Activated CD8-positive, alpha-beta memory T cell treated with anti-CD3 and anti-CD28 coated beads, Interleukin-2, amount 10 ng/mL, durations not matched to agents 7 days and 5 days (primary cell): ENCODE data around the gene UGT1A3. TPM values are rescaled to one million over a fixed set of nuclear protein-coding genes. Genes with fewer than 3 reads are reported as not detected.
A peak's percentile ranks its signal among the peaks of the same experiment; 100 is the strongest.
"Not testable (repeated sequence)": the region's sequence is repeated elsewhere in the genome, so short reads cannot be mapped to it uniquely, and the experiment has no call there.

Experiments
- ATAC-seq: fragments of 150-1000 bp; cut with Tn5 transposase; one replicate; pipeline ENCODE4 v1.10.0; 2021; ENCODE audit warnings: moderate library complexity
- CTCF ChIA-PET: fragments of 350-600 bp; sonication (Branson Sonifier 250); formaldehyde crosslinking; loops from one replicate; lab custom pipeline; 2021; ENCODE audit warnings: antibody characterized with exemption; lab: Charles Lee
- DNase-seq: peaks from one replicate; pipeline ENCODE4 v3.0.0-alpha.2; 2020
- H3K27ac Mint-ChIP-seq: one replicate; pipeline ENCODE4 v1.8.0; 2021; ENCODE audit warnings: mild to moderate bottlenecking, mixed read lengths
- H3K27me3 Mint-ChIP-seq: one replicate; pipeline ENCODE4 v1.8.0; 2021; ENCODE audit warnings: mixed read lengths
- H3K36me3 Mint-ChIP-seq: one replicate; pipeline ENCODE4 v1.8.0; 2021; ENCODE audit warnings: mild to moderate bottlenecking, mixed read lengths
- H3K4me1 Mint-ChIP-seq: one replicate; pipeline ENCODE4 v1.8.0; 2021; ENCODE audit warnings: mixed read lengths
- H3K4me3 Mint-ChIP-seq: one replicate; pipeline ENCODE4 v1.8.0; 2021; ENCODE audit warnings: mild to moderate bottlenecking, moderate library complexity, mixed read lengths
- H3K9me3 Mint-ChIP-seq: one replicate; pipeline ENCODE4 v1.8.0; 2022; ENCODE audit warnings: low read depth, mixed read lengths
- total RNA-seq, 2 experiments: library from RNA; stranded (reverse); gene quantifications; one replicate each; pipeline ENCODE4 v1.2.3, GENCODE V29; 2021

The UGT1A3 gene
- total RNA-seq, 2 experiments from 2014 or later: not detected

DNA sequence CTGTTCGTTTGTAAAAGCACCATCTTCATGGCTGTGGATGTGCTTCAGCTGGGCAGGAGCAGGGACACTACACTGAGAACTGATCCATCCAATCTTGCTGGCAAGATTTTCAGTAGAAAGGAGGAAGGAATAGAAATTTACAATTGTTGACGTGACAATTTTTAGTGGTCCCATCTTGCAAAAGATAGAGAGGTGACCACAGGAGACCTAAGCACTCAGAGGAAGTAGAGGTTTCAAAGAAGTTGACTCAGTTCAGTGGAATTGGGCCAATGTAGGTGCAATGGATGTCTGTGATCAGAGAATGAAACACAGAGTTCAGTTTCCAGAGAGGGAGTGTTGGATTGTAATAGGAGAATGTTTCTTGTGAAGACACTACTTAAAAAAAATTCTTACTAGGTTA, 14.7 kb upstream of the UGT1A3 start:
- peaks cover 13% of the 10 kb centered on the region for H3K4me1 Mint-ChIP-seq
- H3K36me3 Mint-ChIP-seq: no peaks in the 10 kb centered on the region
- peaks cover 45% of the 10 kb centered on the region for H3K27me3 Mint-ChIP-seq
- CTCF ChIA-PET: no interaction called here
- H3K4me3 Mint-ChIP-seq: no peak overlapping the region
- no peak for DNase-seq
- ATAC-seq: peak; percentile 55
- no peaks in the 10 kb centered on the region for H3K9me3 Mint-ChIP-seq
- no peak overlapping the region for H3K27ac Mint-ChIP-seq

DNA sequence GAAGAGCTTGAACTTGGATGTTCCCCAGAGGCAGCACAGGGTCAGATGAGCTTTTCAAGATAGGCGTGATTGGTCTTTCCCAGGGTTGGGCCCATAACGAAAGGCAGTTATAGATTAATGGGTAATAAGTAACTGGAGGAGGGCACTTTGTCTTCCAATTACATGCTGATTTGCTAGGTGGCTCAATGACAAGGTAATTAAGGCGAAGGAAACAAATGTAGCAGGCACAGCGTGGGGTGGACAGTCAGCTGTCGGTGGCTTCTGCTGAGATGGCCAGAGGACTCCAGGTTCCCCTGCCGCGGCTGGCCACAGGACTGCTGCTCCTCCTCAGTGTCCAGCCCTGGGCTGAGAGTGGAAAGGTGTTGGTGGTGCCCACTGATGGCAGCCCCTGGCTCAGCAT, 10.3 kb upstream of the UGT1A3 start, which contains the start of gene UGT1A4:
TSS of gene UGT1A4 (plus strand) at position 185 of the 400 bp plus-strand sequence. CDS start at position 270, 85 bp downstream.
- peaks cover 11% of the 10 kb centered on the region for H3K4me1 Mint-ChIP-seq
- no peaks in the 10 kb centered on the region for H3K9me3 Mint-ChIP-seq
- H3K27ac Mint-ChIP-seq: no peak within 1 kb of the TSS
- CTCF ChIA-PET: no interaction called here
- ATAC-seq (no peak), DNase-seq (no peak)
- H3K27me3 Mint-ChIP-seq: peaks cover 37% of the 10 kb centered on the region
- H3K36me3 Mint-ChIP-seq: no peaks in the 10 kb centered on the region
- H3K4me3 Mint-ChIP-seq: no peak within 1 kb of the TSS

DNA sequence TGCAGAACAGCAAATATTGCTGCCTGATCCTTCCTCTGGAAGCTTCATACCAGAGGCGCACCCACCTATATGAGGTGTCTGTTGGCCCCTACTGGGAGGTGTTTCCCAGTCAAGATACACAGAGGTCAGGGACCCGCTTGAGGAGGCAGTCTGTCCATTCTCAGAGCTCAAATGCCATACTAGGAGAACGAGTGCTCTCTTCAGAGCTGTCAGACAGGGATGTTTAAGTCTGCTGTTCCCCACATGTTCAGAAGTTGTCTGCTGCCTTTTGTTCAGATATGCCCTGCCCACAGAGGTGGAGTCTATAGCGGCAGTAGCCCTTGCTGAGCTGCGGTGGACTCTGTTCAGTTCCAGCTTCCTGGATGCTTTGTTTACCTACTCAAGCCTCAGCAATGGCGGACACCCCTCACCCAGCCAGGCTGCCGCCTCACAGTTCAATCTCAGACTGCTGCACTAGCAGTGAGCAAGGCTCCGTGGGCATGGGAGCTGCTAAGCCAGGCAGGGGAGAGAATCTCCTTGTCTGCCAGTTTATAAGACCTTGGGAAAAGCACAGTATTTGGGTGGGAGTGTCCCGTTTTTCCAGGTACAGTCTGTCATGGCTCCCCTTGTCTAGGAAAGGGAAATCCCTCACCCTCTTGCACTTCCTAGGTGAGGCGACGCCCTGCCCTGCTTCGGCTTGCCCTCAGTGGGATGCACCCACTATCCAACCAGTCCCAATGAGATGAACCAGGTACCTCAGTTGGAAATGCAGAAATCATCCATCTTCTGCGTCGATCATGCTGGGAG, 8.2 kb downstream of the UGT1A3 start:
- H3K4me3 Mint-ChIP-seq, DNase-seq, H3K9me3 Mint-ChIP-seq, H3K4me1 Mint-ChIP-seq, H3K27ac Mint-ChIP-seq, ATAC-seq, H3K36me3 Mint-ChIP-seq, CTCF ChIA-PET: not testable (repeated sequence)
- peaks cover 46% of the 10 kb centered on the region for H3K27me3 Mint-ChIP-seq

DNA sequence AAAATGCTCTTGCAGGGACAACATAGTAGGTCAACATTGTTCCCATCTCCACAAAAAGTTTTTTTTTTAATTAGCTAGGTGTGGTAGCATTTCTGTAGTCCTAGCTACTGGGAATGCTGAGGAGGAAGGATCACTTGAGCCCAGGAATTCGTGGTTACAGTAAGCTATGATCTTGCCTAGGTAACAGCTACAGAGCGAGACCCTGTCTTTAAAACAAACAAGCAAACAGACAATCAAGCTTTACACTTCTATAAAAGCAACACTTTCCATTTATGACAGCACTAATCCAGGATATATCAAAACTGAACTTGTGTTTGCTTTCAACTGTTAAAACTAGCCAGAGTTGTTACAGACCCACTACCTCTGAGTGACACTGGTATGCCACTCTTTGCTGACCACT, 12.0 kb downstream of the UGT1A3 start:
- Mint-ChIP-seq H3K27ac (no peak overlapping the region), H3K4me3 (no peak overlapping the region), H3K9me3 (no peaks in the 10 kb centered on the region), H3K36me3 (no peaks in the 10 kb centered on the region), H3K27me3 (peaks cover 31% of the 10 kb centered on the region), H3K4me1 (no peaks in the 10 kb centered on the region)
- no peak for ATAC-seq
- DNase-seq: no peak
- CTCF ChIA-PET: no interaction called here

DNA sequence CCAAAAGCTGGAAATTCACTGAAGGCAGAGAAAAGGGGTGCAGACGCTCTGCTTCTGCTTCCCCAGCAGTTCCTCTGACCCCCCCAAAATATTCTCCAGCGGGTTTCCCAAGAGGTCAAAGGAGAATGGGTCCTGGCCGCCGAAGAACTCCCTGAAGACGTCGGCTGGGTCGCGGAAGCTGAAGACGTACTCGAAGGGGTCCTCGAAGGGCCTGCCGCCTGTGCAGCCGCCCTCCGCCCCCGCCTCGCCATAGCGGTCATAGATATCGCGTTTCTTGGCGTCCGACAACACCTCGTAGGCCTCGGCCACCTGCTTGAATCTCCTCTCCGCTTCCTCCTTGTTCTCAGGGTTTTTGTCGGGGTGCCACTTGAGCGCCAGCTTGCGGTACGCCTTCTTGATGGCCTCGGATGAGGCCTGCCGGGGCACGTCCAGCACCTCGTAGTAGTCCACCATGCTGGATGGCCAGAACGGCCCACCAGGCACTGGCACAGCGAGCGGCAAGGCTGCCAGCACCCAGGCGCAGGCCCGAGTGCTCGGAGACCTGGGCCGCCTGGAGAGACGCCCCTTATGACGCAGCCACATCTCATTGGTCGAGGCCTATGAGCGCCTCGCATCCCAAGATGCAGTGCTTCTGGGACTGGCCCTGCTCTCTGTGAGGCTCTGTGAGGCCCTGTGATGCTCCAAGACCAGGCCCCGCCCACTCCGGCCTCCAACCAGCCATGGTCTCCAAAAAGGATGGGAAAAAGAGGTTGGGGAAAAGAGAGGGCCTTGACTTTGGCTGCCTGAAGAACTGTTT, 14.8 kb downstream of the UGT1A3 start:
- H3K27ac Mint-ChIP-seq: no peak overlapping the region
- CTCF ChIA-PET: no interaction called here
- no peak overlapping the region for H3K4me3 Mint-ChIP-seq
- no peaks in the 10 kb centered on the region for H3K4me1 Mint-ChIP-seq
- no peak for DNase-seq
- H3K27me3 Mint-ChIP-seq: peaks cover 27% of the 10 kb centered on the region
- no peaks in the 10 kb centered on the region for H3K9me3 Mint-ChIP-seq
- ATAC-seq: no peak
- H3K36me3 Mint-ChIP-seq: no peaks in the 10 kb centered on the region

DNA sequence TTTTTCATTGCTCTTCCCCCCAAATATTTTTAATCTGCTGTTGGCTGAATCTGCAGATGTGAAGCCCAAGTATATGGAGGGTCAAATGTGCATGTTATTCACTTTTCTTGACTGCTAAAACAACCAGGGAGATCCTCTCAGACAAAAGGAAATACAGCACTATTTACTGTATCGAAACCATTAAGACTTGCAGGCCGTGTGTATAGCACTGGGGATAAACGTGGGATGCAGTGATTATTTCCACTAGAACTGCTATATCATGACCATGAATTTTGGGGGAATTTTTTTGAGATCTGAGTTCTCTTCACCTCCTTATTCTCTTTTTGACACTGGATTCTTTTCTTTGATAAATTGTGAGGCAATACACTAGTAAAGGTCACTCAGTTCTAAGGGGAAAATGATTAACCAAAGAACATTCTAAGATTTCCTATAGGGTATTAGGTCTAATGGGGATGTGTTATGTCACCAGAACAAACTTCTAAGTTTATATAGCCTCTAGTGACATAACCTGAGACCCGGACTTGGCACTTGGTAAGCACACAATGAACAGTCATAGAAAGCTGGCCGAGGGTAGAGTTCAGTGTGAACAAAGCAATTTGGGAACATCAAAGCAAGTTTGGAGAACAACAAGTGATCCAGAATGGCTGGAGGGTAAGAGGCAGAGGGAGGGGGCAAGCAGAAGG, 16.4 kb downstream of the UGT1A3 start:
- H3K27ac Mint-ChIP-seq: no peak overlapping the region
- H3K27me3 Mint-ChIP-seq: peaks cover 22% of the 10 kb centered on the region
- ATAC-seq (no peak), DNase-seq (no peak)
- CTCF ChIA-PET: no interaction called here
- H3K4me1 Mint-ChIP-seq: no peaks in the 10 kb centered on the region
- no peaks in the 10 kb centered on the region for H3K36me3 Mint-ChIP-seq
- peaks cover 4% of the 10 kb centered on the region for H3K9me3 Mint-ChIP-seq
- no peak overlapping the region for H3K4me3 Mint-ChIP-seq

DNA sequence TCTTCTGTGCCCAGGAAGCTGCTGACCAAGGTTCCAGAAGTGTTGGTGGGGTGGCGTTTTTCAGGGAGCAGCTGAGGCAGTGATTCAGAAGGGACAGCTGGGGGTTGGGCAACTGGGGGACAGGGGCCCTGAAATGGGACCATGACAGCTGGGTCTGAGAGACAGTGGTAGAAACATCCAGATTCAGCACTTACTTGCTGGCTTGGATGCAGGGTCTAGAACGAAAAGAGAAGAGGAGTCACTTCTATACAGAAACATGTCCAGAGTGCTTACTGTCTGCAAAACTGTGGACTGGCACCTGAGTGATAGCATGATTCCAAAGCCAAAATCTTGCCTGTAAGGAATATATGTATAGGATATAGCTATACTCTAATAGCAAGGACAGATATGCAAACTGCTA, 17.0 kb downstream of the UGT1A3 start:
- CTCF ChIA-PET: not testable (repeated sequence)
- peaks cover 18% of the 10 kb centered on the region for H3K27me3 Mint-ChIP-seq

DNA sequence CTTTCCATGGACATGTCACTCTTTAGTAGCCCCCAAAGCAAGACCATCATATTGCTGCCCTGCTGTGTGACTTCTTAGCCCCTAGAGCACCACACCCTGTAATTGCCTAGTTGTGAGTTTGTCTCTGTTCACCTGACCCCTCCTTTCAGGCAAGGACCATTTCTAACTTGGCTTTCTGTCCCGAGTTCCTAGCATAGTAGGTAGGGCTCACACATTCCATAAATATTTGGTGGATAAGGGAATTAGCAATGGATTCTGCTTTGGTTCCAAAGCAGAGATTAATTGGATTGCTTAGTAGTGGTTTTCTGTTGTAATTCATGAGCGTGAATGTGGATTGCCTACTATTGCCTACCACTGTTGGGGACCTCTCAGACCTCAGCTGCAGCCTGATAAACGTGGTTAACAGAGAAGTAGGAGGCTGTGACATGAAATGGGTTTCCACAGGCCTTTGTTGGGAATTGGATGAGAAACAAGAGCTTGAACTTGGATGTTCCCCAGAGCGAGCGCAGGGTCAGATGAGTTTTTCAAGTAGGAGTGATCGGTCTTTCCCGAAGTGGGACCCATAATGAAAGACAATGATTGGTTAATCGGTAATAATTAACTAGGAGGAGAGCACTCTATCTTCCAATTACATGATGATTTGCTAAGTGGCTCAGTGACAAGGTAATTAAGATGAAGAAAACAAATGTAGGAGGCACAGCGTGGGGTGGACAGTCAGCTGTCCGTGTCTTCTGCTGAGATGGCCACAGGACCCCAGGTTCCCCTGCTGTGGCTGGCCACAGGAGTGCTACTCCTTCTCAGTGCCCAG, 17.8 kb downstream of the UGT1A3 start:
- Mint-ChIP-seq H3K27ac (no peak overlapping the region), H3K27me3 (peaks cover 15% of the 10 kb centered on the region), H3K36me3 (no peaks in the 10 kb centered on the region), H3K9me3 (peaks cover 7% of the 10 kb centered on the region), H3K4me1 (no peaks in the 10 kb centered on the region), H3K4me3 (no peak overlapping the region)
- no peak for ATAC-seq
- CTCF ChIA-PET: no interaction called here
- no peak for DNase-seq

More for the DNA sequence above, 17.0 kb downstream of the UGT1A3 start:
- H3K36me3 Mint-ChIP-seq, H3K4me1 Mint-ChIP-seq, DNase-seq, H3K9me3 Mint-ChIP-seq, H3K27ac Mint-ChIP-seq, H3K4me3 Mint-ChIP-seq, ATAC-seq: not testable (repeated sequence)

DNA sequence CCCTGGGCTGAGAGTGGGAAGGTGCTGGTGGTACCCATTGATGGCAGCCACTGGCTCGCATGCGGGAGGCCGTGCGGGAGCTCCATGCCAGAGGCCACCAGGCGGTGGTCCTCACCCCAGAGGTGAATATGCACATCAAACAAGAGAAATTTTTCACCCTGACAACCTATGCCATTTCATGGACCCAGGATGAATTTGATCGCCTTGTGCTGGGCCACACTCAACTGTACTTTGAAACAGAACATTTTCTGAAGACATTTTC, 18.4 kb downstream of the UGT1A3 start:
- Mint-ChIP-seq H3K4me3 (no peak overlapping the region), H3K27ac (no peak overlapping the region), H3K27me3 (peaks cover 15% of the 10 kb centered on the region), H3K4me1 (no peaks in the 10 kb centered on the region), H3K36me3 (no peaks in the 10 kb centered on the region), H3K9me3 (peaks cover 7% of the 10 kb centered on the region)
- CTCF ChIA-PET: no interaction called here
- ATAC-seq: no peak
- DNase-seq: no peak

DNA sequence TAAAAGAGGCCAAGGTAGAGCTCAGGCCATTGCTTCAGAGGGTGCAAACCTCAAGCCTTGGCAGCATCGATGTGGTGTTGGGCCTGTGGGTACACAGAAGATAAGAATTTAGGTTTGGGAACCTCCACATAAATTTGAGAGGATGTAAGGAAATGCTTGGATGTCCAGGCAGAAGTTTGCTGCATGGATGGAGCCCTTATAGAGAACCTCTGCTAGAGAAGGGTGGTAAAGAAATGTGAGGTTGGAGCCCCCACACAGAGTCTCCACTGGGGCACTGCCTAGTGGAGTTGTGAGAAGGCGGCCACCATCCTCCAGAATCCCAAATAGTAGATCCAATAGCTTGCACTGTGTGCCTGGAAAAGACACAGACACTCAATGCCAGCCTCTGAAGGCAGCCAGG, 21.8 kb downstream of the UGT1A3 start:
- H3K9me3 Mint-ChIP-seq, ATAC-seq, H3K4me1 Mint-ChIP-seq, H3K27ac Mint-ChIP-seq, CTCF ChIA-PET, H3K4me3 Mint-ChIP-seq, DNase-seq, H3K36me3 Mint-ChIP-seq: not testable (repeated sequence)
- H3K27me3 Mint-ChIP-seq: peaks cover 13% of the 10 kb centered on the region

DNA sequence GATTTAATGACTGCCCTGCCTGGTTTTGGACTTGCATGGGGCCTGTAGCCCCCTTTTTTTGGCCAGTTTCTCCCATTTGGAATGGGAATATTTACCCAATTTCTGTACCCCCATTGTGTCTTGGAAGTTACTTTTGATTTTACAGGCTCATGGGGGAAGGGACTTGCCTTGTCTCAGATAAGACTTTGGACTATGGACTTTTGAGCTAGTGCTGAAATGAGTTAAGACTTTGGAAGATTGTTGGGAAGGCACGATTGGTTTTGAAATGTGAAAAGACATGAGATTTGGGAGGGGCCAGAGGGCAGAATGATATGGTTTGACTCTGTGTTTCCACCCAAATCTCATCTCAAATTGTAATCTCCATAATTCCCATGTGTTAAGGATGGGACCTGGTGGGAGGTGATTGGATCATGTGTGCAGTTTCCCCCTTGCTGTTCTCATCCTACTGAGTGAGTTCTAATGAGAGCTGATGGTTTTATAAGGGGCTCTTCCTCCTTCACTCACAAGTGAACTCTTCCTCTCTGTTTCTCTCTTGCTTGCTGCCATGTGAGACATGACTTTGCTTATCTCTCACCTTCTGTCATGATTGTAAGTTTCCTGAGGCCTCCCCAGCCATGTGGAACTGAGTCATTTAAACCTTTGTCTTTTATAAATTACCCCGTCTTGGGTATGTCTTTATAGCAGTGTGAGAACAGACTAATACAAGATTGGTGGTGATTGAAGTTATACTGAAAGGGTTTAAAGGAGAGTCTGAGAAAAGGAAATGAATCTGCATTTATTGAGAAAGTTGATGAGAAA, 22.6 kb downstream of the UGT1A3 start:
- H3K4me1 Mint-ChIP-seq, H3K36me3 Mint-ChIP-seq, H3K4me3 Mint-ChIP-seq, H3K27ac Mint-ChIP-seq, H3K9me3 Mint-ChIP-seq, CTCF ChIA-PET, DNase-seq, ATAC-seq: not testable (repeated sequence)
- peaks cover 13% of the 10 kb centered on the region for H3K27me3 Mint-ChIP-seq

DNA sequence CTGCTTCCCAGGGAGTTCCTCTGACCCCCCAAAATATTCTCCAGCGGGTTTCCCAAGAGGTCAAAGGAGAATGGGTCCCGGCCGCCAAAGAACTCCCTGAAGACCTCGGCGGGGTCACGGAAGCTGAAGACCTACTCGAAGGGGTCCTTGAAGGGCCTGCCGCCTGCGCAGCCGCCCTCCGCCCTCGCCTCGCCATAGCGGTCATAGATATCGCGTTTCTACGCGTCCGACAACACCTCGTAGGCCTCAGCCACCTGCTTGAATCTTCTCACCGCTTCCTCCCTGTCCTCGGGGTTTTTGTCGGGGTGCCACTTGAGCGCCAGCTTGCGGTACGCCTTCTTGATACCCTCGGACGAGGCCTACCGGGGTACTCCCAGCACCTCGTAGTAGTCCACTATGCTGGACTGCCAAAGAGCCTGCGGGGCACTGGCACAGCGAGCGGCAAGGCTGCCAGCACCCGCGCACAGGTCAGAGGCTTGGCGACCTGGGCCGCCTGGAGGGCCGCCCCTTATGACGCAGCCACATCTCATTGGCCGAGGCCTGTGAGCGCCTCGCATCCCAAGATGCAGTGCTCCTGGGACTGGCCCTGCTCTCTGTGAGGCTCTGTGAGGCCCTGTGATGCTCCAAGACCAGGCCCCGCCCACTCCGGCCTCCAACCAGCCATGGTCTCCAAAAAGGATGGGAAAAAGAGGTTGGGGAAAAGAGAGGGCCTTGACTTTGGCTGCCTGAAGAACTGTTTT, 26.2 kb downstream of the UGT1A3 start:
- H3K4me1 Mint-ChIP-seq: no peaks in the 10 kb centered on the region
- peaks cover 5% of the 10 kb centered on the region for H3K9me3 Mint-ChIP-seq
- no peak overlapping the region for H3K4me3 Mint-ChIP-seq
- H3K27me3 Mint-ChIP-seq: peaks cover 5% of the 10 kb centered on the region
- no peak for DNase-seq
- no peak overlapping the region for H3K27ac Mint-ChIP-seq
- CTCF ChIA-PET: no interaction called here
- no peaks in the 10 kb centered on the region for H3K36me3 Mint-ChIP-seq
- ATAC-seq: no peak
